Measurements from ENCODE around the gene CEP104.

The CEP104 gene

DNA sequence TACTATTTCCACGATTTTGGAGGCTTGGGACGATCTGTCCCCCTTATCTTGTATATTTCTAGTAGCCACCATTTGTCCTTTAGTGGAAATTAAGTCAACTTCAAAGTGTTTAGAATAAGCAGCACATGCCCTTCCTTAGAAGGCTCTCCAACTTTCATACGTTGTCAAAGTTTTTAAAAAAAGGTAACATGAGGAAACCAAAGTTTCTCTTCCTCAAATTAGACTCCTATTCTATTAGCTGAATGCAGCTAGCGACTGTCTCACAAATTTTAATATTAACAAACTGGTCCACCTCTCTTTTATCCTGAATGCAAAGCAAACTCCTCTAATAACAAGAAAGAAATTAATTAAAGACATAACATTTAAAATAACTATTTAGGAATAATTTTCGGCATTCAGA, 36.2 kb upstream of the CEP104 start:
- no peak for DNase-seq

DNA sequence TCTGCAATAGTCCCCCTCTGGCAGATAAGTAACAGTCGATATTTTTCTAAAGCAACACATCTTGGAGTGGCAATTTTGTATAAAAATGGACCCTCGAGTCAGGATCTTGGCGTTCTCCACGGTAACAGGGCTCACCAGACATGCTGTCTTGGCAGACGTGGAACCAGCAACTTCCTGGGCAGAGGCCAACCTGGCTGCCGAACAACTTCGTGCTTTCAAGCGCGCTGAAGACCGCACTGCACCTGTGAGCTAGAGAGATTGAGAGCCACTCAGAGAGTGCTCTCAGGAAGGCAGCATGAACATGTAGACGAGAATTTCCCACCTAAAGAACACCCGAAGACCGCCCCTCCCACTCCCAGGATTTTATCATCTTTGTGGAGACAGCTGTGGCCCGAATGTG, 35.7 kb upstream of the CEP104 start:
- DNase-seq, result no peak

DNA sequence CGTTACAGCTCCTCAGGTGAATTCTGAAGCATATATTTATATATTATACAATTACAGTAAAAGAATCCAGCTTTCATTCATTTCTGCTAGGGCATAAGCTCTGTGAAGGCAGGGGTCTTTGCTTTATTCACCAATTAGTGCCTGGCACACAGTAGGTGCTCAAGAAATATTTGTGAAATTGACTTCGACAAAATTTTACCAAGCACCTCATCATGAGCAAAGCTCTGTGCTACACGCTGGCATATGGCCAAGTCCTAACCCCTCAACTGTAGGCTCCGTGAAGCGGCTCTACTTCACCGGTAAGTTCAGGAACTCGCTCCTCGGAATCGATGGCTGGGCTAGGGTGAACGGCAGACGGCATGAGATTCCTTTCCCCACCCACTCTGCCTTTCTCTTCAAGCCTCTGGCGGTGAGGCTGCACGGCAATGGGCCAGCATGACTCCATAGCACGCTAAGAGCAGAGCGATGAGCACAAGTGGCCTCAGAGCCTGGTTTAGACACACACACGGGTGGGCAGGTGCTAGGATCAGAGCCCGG, 34.4 kb upstream of the CEP104 start:
- DNase-seq, result no peak

DNA sequence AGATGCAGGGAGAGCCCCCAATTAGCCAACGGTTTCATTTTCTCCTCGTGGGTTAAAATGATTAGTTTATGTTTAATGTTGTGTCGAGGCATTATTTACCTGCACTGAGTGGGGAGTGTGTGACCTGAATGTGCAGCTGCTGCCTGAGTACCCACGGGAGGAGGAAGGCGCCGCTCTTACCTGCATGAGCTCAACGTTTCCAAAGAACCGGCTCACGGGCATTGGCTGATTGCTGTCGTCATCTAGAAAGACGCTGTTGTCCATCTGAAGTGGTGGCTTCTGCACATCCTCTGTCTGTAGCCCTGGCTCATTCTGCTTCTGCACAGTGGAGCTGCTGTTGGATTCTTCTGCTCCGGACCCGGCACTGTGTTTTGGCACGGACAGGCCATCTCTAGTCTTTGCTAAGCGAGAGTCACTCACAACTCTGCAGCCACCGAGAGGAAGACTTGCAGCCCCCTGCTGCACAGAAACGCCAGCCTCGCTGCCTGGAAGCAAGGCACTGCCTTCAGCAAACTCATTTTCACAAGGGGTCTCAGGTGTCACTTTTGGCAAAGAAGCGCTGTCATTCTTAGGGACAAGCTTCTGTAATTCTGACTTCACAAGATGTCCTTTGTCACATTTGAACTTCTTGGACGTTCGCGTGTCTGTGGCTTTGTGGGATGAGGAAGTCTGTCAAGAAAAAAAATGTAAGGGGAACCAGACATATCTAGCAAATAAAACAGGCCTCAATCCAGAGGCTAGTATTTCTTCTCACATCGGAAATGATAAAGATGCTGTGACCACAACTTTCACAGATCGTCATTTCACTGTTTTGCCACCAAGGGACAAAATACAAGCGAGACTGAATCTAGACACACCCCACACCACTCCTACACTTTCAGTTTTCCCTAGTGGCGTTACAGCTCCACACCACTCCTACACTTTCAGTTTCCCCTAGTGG, 33.6 kb upstream of the CEP104 start:
- DNase-seq, result no peak

DNA sequence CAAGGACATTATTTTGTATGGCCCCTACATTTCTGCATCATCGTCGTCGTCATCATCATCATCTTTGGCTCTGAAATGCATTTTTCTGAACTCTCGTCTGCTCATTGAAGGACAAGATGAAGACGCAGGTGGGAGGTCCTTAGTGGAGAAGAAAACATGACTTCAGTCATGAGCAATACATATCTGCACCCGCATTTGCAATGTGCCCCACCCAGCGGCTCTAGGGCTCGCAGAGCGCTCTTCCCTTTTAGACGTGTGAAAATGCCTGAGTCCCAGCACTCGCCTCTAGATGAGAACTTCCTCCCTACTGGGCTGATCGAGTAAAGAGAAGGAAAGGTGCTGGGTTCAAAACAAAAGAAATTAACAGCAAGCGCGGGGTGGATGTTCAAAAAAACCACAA, 32.9 kb upstream of the CEP104 start:
- no peak for DNase-seq

DNA sequence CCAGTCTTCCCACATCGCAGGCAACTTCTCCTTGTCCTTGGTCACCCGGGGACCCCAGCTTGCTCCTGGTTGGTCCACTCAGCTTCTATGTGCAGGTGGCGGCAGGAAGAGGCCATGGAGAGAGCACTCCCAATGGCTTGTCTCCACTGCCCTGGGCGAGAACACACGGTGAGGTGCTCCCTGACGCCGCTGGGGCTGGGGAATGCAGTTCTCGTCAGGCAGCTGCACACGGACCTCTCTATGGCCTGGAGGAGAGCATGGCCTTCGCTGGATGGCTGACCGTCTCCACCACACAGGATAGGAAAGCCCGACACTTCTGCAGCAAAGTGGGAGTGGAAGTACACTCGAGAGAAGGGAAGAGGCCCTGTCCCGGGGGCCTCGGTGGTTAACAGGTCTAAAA, 31.3 kb upstream of the CEP104 start:
- no peak for DNase-seq

DNA sequence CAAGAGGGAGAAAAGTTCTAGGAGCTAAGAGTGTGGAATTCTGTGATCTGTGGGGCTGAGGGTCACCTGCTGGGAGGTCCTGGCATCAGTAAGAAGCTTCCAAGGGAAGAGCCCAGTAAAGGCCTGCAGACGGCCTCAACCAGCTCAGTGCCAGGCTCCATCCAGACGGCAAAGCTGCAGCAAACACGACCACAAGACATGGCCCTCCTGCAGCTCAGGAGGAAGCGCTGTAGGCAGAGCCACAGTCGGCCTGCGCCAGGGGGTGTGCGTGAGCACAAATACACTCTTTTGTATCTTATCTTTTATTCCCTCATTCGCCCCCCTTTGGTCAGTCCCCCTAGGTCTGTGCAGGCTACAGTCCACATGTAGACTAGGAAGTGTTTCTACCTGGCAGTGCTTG, 29.7 kb upstream of the CEP104 start:
- no peak for DNase-seq

DNA sequence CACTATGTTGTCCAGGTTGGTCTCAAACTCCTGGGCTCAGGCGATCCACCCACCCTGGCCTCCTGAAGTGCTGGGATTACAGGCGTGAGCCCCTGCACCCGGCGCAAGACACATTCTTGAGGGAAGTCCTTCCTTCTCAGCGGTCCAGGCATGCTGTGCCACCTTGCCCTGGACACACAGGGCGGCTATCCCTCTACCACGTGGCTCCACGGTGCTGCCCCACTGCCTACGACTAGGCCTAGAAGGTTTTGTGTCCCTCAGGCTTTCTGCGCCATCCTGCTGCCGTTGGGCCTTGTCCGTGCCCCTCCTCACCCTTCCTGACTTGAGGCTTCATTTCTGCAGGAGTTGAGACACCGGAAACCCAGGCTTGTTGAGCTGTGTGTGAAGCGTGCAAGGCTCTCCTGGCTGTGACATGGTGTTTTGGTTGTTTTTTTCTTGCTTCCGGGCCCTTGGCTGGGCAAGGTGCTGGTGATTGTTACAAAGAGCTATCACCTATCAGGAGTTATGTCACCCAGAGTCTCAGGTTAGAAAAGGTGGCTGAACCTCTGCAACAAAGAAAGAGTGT, 29.2 kb upstream of the CEP104 start:
- no peak for DNase-seq

DNA sequence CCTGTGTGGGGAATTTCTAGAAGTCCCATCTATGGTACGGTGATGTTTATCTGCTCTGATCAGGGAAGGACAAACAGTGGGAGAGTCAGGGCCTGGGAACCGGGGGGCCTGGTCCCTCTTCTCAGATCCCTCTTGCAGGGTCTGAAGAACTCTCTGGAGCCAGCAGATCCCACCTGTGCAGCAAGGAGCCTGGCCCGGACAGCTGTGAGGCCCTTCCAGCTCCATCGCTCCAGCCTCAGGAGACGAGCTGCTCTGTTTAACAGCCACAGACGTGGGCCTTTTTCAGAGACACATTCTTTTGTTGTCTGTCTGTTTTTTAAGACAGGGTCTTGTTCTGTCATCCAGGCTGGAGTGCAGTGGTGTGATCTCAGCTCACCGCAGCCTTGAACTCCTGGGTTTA, 28.6 kb upstream of the CEP104 start:
- DNase-seq, result no peak

DNA sequence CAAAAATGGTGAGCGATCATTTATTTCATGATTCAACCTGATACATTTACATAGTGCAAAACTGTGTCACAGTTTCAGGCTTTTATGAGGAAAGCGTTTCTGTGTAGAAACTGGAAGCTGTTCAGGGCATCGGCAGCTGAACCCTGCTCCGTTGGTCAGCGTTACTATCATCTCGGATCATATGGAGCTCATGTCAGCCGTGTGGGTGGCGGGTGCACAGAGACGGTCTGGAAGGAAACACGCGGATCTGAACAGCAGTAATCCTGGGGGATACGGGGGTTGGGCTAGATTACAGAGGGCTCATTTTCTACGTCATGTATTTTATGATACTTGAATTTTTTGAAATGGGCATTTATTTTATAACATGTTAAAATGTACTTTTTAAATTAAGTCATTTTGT, 28.0 kb upstream of the CEP104 start:
- DNase-seq, result no peak

DNA sequence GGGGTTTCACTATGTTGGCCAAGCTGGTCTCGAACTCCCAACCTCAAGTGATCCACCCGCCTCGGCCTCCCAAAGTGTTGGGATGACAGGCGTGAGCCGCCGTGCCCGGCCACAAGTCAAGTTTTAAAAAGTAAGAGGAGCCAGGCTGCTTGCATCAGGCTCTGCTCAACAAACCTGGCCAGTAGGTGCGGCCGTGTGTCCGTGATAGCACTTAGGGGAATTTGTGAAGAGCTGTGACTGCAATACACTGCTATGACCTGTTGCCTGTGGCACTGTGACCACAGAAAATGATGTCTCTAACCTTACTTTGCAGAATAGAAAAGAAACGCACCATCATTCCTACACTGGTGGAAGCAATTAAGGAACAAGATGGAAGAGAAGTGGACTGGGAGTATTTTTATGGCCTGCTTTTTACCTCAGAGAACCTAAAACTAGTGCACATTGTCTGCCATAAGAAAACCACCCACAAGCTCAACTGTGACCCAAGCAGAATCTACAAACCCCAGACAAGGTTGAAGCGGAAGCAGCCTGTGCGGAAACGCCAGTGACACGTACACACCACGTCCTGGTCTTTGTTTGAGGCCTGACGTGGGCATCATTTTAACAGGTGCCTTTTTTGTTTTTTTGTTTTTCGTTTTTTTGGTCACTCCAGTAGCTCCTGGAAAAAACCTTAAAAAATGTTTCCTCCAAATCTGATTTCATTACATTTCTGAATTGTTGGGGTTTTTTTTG, 26.3 kb upstream of the CEP104 start:
- DNase-seq, result no peak

DNA sequence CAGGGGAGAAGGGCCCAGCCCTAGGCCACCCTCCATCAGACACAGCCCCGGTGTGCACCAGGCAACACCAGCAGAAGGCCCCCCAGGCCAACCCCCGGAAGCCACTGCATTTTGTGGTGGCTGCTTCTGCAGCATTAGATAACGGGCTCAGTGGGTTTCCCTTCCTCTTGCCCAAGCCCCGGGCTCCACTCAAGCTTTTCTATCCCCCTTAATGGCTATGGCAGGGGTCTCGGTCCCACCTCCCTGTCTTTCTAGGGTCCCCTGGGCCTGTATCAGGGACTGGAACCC, 24.1 kb upstream of the CEP104 start:
- no peak for DNase-seq

DNA sequence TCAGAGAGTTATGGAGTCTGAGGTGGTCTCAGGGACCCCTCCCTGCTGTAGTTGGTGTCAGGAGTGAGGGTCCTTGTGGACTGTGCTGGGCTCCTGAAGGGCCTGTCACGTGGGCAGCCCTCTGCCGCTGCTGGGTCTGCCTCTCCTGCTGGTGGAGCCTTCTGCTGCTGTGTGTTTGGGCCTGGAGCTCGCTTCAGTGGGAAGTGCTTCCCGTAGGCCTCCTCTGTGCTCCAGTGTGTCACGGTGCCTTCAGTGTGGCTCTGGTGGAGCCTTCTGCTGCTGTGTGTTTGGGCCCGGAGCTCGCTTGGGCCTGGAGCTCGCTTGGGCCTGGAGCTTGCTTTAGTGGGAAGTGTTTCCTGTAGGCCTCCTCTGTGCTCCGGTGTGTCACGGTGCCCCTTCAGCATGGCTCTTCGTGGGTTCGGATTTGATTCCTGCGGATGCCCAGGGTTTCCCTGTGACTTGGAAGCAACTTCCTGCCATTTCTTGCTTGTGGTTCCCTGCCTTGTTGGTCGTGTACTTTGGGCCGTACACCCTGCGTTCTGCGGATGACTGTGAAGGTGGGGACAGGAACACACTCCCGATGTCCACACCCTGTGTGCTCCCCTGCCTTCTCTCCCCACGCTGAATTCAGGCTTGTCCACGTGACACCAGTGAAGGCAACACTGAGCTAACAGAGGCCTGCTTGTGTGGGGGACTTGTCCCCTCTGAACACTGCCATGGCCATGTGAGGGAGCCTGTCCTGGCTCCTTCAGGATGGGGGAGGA, 23.6 kb upstream of the CEP104 start:
- DNase-seq, result no peak

DNA sequence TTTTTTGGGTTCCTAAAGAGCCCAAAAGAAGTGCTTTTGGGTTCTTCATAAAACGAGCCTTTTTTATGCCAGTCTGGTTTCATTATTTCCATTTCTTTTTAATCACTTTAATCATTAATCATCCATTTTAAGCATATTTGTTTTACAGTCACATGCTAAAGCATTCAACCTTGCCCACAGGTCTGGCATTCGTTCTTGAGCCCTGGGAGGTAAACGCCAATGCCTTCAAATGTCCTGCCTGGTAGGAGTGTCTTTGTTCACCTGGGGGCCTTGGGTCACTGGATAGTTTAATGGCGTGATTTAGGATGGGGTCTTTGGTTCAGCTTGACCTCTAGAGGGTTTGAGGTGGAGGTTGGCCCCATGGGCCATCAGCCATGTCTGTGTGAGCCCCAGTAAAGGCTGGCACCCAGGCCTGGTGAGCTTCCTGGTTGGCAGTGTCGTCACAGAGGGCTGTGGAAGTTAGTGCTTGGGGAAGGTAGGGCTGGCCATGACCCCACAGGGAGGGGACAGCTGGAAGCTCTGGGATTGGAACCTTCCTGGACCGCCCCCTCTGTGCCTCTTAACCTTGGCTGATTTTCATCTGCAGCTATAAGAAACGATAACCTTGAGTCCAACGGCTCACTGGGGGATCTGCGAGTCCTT, 22.9 kb upstream of the CEP104 start:
- no peak for DNase-seq

DNA sequence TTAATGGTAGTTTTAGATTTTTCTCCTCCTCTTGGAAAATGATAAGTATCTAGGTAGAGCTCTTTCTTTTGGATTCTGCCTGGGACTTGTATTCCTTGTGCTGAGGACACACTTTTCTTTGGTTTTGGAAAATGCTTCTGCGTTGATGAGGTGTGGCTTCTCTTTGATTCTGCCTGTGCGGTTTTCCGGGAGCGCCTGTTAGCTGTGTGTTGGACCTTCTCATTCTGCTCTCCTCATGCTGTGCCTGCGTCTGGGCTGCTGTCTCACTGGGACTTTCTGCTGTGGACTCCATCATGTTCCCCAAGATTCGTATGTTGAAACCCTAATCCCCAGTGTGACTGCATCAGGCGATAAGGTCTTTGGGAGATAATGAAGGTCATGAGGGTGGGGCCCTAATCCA, 22.1 kb upstream of the CEP104 start:
- no peak for DNase-seq

DNA sequence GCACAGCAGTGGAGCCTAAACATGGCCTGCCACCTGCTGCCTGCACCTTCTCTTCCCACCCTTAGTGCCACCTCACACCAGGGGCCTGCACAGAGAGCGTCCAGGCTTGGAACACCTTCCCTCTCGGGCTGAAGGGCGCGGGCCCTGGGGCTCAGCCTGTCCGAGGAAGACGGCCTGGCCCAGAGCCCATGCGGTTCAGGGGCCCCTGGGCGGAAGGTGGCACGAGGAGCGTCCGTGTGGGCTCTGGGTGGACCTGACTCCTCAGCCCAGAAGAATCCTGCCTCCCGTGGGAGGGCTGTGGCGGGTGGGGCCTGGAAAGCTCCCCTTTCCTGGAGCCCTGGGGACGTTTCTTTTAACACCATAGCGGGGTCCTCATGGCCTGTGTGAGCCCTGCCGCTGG, 19.7 kb upstream of the CEP104 start:
- no peak for DNase-seq

DNA sequence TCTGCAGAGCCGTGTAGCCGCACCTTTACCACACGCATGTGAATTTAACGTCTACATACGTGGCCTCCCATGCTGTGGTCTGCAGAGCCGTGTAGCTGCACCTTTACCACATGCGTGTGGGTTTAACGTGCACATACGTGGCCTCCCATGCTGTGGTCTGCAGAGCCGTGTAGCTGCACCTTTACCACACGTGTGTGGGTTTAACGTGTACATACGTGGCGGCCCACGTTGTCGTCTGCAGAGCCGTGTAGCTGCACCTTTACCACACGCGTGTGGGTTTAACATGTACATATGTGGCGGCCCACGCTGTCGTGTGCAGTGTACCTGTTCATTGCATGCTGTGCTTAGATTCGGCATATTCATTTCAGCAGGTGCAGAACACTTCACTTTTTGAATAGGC, 17.7 kb upstream of the CEP104 start:
- DNase-seq, result no peak

DNA sequence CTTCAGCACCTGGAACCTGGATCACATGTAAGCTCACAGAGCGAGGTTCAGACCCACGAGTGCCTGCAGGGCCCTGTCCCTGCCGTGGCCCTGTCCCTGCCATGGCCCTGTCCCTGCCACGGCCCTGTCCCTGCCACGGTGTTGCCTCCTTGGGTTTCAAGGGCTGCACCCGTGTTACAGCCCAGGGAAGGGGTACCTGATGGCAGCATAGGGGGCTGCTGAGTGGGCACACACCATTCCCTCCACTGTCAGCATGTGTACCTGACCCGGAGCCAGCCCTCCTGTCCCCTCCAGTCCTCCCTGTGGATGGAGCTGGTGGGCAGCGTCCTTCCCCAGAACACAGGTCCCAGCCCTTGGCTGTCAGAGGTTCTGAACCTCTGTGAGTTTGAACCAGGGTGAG, 15.5 kb upstream of the CEP104 start:
- DNase-seq, result no peak

DNA sequence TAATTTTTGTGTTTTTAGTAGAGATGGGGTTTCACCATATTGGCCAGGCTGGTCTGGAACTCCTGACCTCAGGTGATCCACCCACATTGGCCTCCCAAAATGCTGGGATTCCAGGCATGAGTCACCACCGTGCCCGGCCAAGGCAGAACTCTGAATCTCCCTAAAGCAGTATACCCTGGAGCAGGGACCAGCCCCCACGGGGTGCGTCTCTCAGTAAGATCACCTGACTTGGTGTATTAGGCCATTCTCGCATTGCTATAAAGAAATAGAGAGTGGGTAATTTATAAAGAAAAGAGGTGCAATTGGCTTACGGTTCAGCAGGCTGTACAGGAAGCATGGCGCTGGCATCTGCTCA, 14.4 kb upstream of the CEP104 start:
- no peak for DNase-seq

DNA sequence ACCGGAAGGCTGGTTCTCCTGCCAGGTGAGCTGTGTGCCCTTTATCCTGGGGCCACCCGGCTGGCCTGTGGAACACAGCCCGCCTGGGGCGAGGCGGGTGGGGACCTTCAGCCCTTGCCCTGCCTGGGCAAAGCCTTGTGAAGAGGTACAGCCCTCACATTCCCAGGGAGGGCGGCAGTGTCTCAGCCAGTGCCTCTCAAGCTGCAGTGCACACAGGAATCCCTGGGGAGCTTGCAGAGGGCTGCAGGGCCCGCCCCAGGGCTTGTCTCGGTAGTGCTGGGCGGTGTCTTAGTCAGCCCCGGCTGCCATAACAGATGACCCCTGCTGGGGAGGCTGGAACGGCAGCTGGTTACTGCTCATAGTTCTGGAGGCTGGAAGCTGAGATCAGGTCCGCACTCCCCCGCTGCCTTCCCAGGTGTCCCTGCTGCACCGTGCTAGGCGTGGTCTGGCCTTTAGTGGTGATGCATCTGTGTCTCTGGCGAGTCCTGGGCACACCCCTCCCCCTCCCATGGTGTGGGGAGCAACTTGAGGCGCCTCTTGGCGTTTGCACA, 12.8 kb upstream of the CEP104 start:
- no peak for DNase-seq

DNA sequence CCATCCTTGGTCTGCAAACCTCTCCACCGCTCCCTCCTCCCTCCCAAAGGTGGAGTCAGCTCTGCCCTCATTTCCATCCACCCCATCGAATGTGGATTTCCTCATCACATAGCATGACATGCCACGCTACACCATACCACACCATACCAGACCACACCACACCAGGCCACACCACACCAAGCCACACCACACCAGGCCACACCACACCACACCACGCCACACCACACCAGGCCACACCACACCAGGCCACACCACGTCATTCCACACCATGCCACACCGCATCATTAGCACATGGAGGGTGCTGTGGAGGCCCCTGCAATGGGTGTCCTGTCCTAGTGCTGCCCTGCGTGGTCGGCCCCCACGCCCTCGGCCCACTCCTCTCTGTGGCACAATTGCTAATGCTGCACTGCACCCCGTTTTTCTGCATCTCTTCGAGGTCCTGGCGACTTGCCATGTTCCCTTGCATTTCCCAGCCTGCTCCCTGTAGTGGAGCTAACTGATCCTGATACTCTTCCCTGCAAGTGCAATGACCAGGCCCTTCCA, 11.5 kb upstream of the CEP104 start:
- no peak for DNase-seq

DNA sequence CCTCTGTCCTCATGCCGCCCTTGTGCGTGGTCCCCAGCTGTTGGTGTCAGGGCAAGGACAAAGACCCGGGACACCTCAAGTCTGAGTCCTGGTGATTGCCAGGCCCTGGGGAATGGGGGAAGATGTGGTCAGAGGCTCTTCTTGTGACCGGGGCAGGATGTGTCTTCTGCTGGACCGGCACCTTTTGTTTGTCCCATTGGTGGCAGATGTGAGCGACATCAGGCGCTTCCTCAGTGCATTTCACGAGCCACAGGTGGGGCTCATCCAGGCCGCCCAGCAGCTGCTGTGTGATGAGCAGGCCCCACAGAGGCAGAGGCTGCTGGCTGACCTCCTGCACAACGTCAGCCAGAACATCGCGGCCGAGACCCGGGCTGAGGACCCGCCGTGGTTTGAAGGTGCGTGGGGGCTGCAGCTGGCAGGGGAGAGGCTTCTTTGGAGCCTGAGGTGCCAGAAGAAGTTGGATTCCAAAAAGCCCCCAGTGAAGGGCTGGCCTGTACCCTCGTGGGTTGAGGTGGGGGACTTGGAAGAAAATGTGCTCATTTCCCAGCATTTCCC, 8.7 kb upstream of the CEP104 start:
- DNase-seq, result no peak
